OCI-LY7 (cell line): Measurements from ENCODE around the gene COL23A1. TPM values are rescaled to one million over a fixed set of nuclear protein-coding genes. Genes with fewer than 3 reads are reported as not detected.

Experiments
- BruUV-seq: library from RNA; stranded (reverse); fragments of 400-500 nt; replicated peaks from 2 replicates; lab custom pipeline; 2021; lab: Mats Ljungman, UMichigan
- CTCF ChIA-PET: fragments of 300-600 bp; sonication (Branson Sonifier 250); formaldehyde crosslinking; loops from one replicate; lab custom pipeline; 2022; ENCODE audit warnings: antibody characterized with exemption; ENCODE audit not compliant: unreplicated experiment; lab: Charles Lee
- POLR2A ChIA-PET: fragments of 300-600 bp; sonication (Branson Sonifier 250); formaldehyde crosslinking; loops from one replicate; lab custom pipeline; 2022; ENCODE audit warnings: antibody characterized with exemption; lab: Charles Lee
- DNase-seq: peaks from one replicate; pipeline ENCODE4 v3.0.0-alpha.2; 2015; ENCODE audit warnings: low spot score
- H2AFZ ChIP-seq: fragments of 200-600 bp; sonication (generic), shearing (Covaris generic); 2 replicates; pipeline ENCODE4 v1.6.1; 2014; ENCODE audit warnings: mild to moderate bottlenecking, antibody characterized with exemption, low read length, moderate library complexity
- H3K27ac ChIP-seq: fragments of 200-600 bp; sonication (generic); 2 replicates; pipeline ENCODE4 v1.5.1; 2014; ENCODE audit warnings: mixed run types, low read depth, mild to moderate bottlenecking, moderate library complexity, low read length, inconsistent platforms; ENCODE audit not compliant: poor library complexity, severe bottlenecking
- H3K36me3 ChIP-seq: fragments of 200-600 bp; sonication (generic); 2 replicates; pipeline ENCODE4 v1.6.1; 2014; ENCODE audit warnings: mild to moderate bottlenecking, antibody characterized with exemption, low read length, moderate library complexity, mixed read lengths; ENCODE audit not compliant: insufficient read depth
- H3K4me1 ChIP-seq: fragments of 200-600 bp; sonication (generic); 2 replicates; pipeline ENCODE4 v1.5.1; 2014; ENCODE audit warnings: mild to moderate bottlenecking, low read length; ENCODE audit not compliant: insufficient read depth, poor library complexity, severe bottlenecking
- H3K4me2 ChIP-seq: fragments of 200-600 bp; sonication (generic); 2 replicates; pipeline ENCODE4 v1.6.1; 2014; ENCODE audit warnings: mild to moderate bottlenecking, low read length
- H3K4me3 ChIP-seq: fragments of 200-600 bp; sonication (generic); 2 replicates; pipeline ENCODE4 v1.5.1; 2014; ENCODE audit warnings: mild to moderate bottlenecking, low read depth, low read length; ENCODE audit not compliant: poor library complexity, severe bottlenecking
- H3K79me2 ChIP-seq: fragments of 200-600 bp; sonication (generic); 2 replicates; pipeline ENCODE4 v1.6.1; 2016; ENCODE audit warnings: low read depth, mild to moderate bottlenecking, low read length, moderate library complexity, mixed read lengths; ENCODE audit not compliant: insufficient read depth
- H3K9me2 ChIP-seq: fragments of 200-600 bp; sonication (generic); 2 replicates; pipeline ENCODE4 v1.6.1; 2016; ENCODE audit warnings: mild to moderate bottlenecking, low read length, mixed read lengths; ENCODE audit not compliant: insufficient read depth
- H3K9me3 ChIP-seq: fragments of 200-600 bp; sonication (generic); 2 replicates; pipeline ENCODE4 v1.6.1; 2014; ENCODE audit warnings: mild to moderate bottlenecking, mixed run types, low read length, mixed read lengths
- H4K20me1 ChIP-seq: fragments of 200-600 bp; sonication (generic); 2 replicates; pipeline ENCODE4 v1.6.1; 2014; ENCODE audit warnings: mild to moderate bottlenecking, antibody characterized with exemption, low read length, moderate library complexity, mixed read lengths; ENCODE audit not compliant: insufficient read depth
- CTCF ChIP-seq: fragments of 200-600 bp; sonication (generic); conservative IDR thresholded peaks from 2 replicates; pipeline ENCODE4 v1.5.1; 2014; ENCODE audit warnings: mild to moderate bottlenecking, antibody characterized with exemption, low read length, moderate library complexity, mixed read lengths
- EZH2phosphoT487 ChIP-seq: fragments of 200-600 bp; sonication (generic); IDR thresholded peaks from 2 replicates; pipeline ENCODE4 v1.6.1; 2018; ENCODE audit warnings: low read depth, borderline replicate concordance, mild to moderate bottlenecking, mixed run types, antibody characterized with exemption, low read length, moderate library complexity, mixed read lengths
- intact Hi-C: fragments of 100-400 bp; cut with micrococcal nuclease; formaldehyde crosslinking; loops from one replicate; pipeline ENCODE4 v1.10.0; 2022; ENCODE audit not compliant: unreplicated experiment
- total RNA-seq, 2 experiments: library from RNA; depleted of rRNA in 1 of 2; stranded (reverse); fragments of >200 nt in 1 of 2; shearing (Covaris generic) in 1 of 2; gene quantifications; 2 replicates each; pipeline ENCODE4 v1.2.3, GENCODE V29; 2014 to 2022

The COL23A1 gene
- total RNA-seq, 2 experiments from 2014 or later = 0.53 TPM; not detected in 1

- no peaks in the 10 kb centered on the region for H3K36me3 ChIP-seq
- no peaks in the 10 kb centered on the region for H3K4me1 ChIP-seq
- intact Hi-C loops = no loop called here
- H2AFZ ChIP-seq = no peak overlapping the region
- no peaks in the 10 kb centered on the region for H3K9me2 ChIP-seq
- no peaks in the 10 kb centered on the region for H4K20me1 ChIP-seq
- ChIA-PET POLR2A (interaction anchor here (0.6 kb wide), 1 partner anchor 565 kb away, joined by 3 read pairs; no protein-coding TSS in a partner anchor), CTCF (no interaction called here)
- TF ChIP-seq CTCF (no peak), EZH2phosphoT487 (no peak)
- H3K9me3 ChIP-seq = no peaks in the 10 kb centered on the region
- H3K27ac ChIP-seq = no peak overlapping the region
- DNase-seq = no peak
- no peak overlapping the region for H3K4me2 ChIP-seq
- BruUV-seq = no TSS peak
- H3K4me3 ChIP-seq = no peak overlapping the region
- H3K79me2 ChIP-seq = no peaks in the 10 kb centered on the region
These were observed 54.7 kb downstream of the COL23A1 start for GRCh38 chr5:178535299-178536175.

GRCh38 chr5:178533136-178533535 is 57.1 kb downstream of the COL23A1 start:
- DNase-seq = no peak
- Histone ChIP-seq H3K4me3 (no peak overlapping the region), H3K4me2 (no peak overlapping the region), H2AFZ (no peak overlapping the region), H3K79me2 (no peaks in the 10 kb centered on the region), H3K9me2 (no peaks in the 10 kb centered on the region), H3K36me3 (no peaks in the 10 kb centered on the region), H3K4me1 (no peaks in the 10 kb centered on the region), H3K27ac (no peak overlapping the region), H4K20me1 (no peaks in the 10 kb centered on the region), H3K9me3 (no peaks in the 10 kb centered on the region)
- BruUV-seq = no TSS peak
- ChIA-PET POLR2A (no interaction called here), CTCF (no interaction called here)
- TF ChIP-seq EZH2phosphoT487 (no peak), CTCF (no peak)
- intact Hi-C loops = no loop called here

GRCh38 chr5:178532666-178533065 is 57.5 kb downstream of the COL23A1 start:
- no peaks in the 10 kb centered on the region for H4K20me1 ChIP-seq
- no peaks in the 10 kb centered on the region for H3K36me3 ChIP-seq
- H2AFZ ChIP-seq = no peak overlapping the region
- H3K27ac ChIP-seq = no peak overlapping the region
- H3K4me3 ChIP-seq = no peak overlapping the region
- no peak overlapping the region for H3K4me2 ChIP-seq
- no peaks in the 10 kb centered on the region for H3K9me2 ChIP-seq
- H3K79me2 ChIP-seq = no peaks in the 10 kb centered on the region
- intact Hi-C loops = no loop called here
- CTCF ChIA-PET = no interaction called here
- no peaks in the 10 kb centered on the region for H3K4me1 ChIP-seq
- POLR2A ChIA-PET = no interaction called here
- TF ChIP-seq EZH2phosphoT487 (no peak), CTCF (no peak)
- no peaks in the 10 kb centered on the region for H3K9me3 ChIP-seq
- DNase-seq = no peak
- BruUV-seq = no TSS peak
